ENCODE results near the gene MED26.

DNA sequence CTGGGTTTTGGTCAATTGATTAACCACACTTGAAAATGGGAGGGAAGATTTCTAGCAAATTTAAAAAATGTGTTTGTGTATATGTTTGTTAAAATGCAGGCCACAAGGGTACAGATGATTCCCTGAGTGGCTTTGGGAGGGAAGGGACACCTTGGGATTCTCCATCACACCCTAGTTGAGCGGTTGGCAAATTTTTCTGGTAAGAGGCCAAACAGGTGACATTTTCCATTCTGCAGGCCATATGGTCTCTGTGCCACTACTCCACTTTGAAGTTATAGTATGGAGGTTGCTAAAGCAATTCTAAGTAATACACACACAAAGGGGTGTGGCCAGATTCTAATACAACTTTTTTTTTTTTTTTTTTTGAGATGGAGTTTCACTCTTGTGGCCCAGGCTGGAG, 12.9 kb upstream of the MED26 start:
- TF ChIP-seq GATA3 (IDR thresholded peaks at IDR 0.05; ENCODE audit: low read depth, low read length) (no peak), GATA2 (IDR thresholded peaks at IDR 0.05; ENCODE audit: low read depth, low read length) (no peak)

All from SH-SY5Y (cell line).